ENCODE results near the gene CHRNB2. TPM values are rescaled to one million over a fixed set of nuclear protein-coding genes. Genes with fewer than 3 reads are reported as not detected.

CHRNB2 gene
- total and polyA plus RNA-seq, 4 donors = 5.8 to 24.1 (median 19.1) TPM

GRCh38 chr1:154619181-154619948, 51.8 kb downstream of the CHRNB2 start:
- H3K27me3 ChIP-seq (ENCODE audit: control insufficient read depth, insufficient read depth, low read length) = no peaks in the 10 kb centered on the region
- no peak overlapping the region for H3K4me3 ChIP-seq (ENCODE audit: low read depth, low read length)
- WGBS (ENCODE audit: insufficient coverage) = 88% methylated on average over 1 of the region's 5 CpGs
- H3K27ac ChIP-seq (ENCODE audit: low read depth, low read length) = no peak overlapping the region
- no peaks in the 10 kb centered on the region for H3K36me3 ChIP-seq (ENCODE audit: control insufficient read depth, insufficient read depth, low read length)
- H3K9me3 ChIP-seq (ENCODE audit: control insufficient read depth, insufficient read depth, low read length) = no peaks in the 10 kb centered on the region
- DNase-seq (ENCODE audit: low read depth in 4 of 6, low spot score in 6 of 6) = no peak
- no peaks in the 10 kb centered on the region for H3K4me1 ChIP-seq (ENCODE audit: control insufficient read depth, insufficient read depth, low read length)

- Histone ChIP-seq H3K27me3 (ENCODE audit: control insufficient read depth, insufficient read depth, low read length) (no peaks in the 10 kb centered on the region), H3K27ac (ENCODE audit: low read depth, low read length) (no peak overlapping the region), H3K4me1 (ENCODE audit: control insufficient read depth, insufficient read depth, low read length) (no peaks in the 10 kb centered on the region), H3K36me3 (ENCODE audit: control insufficient read depth, insufficient read depth, low read length) (no peaks in the 10 kb centered on the region), H3K9me3 (ENCODE audit: control insufficient read depth, insufficient read depth, low read length) (no peaks in the 10 kb centered on the region), H3K4me3 (ENCODE audit: low read depth, low read length) (no peak overlapping the region)
- peak in 1 of 6 donors; percentile 31 for DNase-seq (ENCODE audit: low read depth in 4 of 6, low spot score in 6 of 6)
- WGBS (ENCODE audit: insufficient coverage) = no CpG with 5 or more reads among the region's 3 CpGs
These were observed 53.2 kb downstream of the CHRNB2 start for GRCh38 chr1:154620751-154621150.

- no peaks in the 10 kb centered on the region for H3K9me3 ChIP-seq (ENCODE audit: control insufficient read depth, insufficient read depth, low read length)
- H3K27me3 ChIP-seq (ENCODE audit: control insufficient read depth, insufficient read depth, low read length) = no peaks in the 10 kb centered on the region
- 56% methylated on average over 4 of the region's 5 CpGs for WGBS (ENCODE audit: insufficient coverage)
- DNase-seq (ENCODE audit: low read depth in 4 of 6, low spot score in 6 of 6) = no peak
- no peaks in the 10 kb centered on the region for H3K36me3 ChIP-seq (ENCODE audit: control insufficient read depth, insufficient read depth, low read length)
- no peak overlapping the region for H3K27ac ChIP-seq (ENCODE audit: low read depth, low read length)
- no peak overlapping the region for H3K4me3 ChIP-seq (ENCODE audit: low read depth, low read length)
- peaks cover 9% of the 10 kb centered on the region for H3K4me1 ChIP-seq (ENCODE audit: control insufficient read depth, insufficient read depth, low read length)
These were observed 54.3 kb downstream of the CHRNB2 start for GRCh38 chr1:154621875-154622274.

GRCh38 chr1:154622503-154623039, 55.0 kb downstream of the CHRNB2 start:
- H3K27me3 ChIP-seq (ENCODE audit: control insufficient read depth, insufficient read depth, low read length) = no peaks in the 10 kb centered on the region
- no peak overlapping the region for H3K4me3 ChIP-seq (ENCODE audit: low read depth, low read length)
- no peaks in the 10 kb centered on the region for H3K36me3 ChIP-seq (ENCODE audit: control insufficient read depth, insufficient read depth, low read length)
- no peak overlapping the region for H3K27ac ChIP-seq (ENCODE audit: low read depth, low read length)
- no peak for DNase-seq (ENCODE audit: low read depth in 4 of 6, low spot score in 6 of 6)
- no peaks in the 10 kb centered on the region for H3K9me3 ChIP-seq (ENCODE audit: control insufficient read depth, insufficient read depth, low read length)
- H3K4me1 ChIP-seq (ENCODE audit: control insufficient read depth, insufficient read depth, low read length) = peaks cover 14% of the 10 kb centered on the region

- WGBS (ENCODE audit: insufficient coverage) = 90% methylated on average over 3 of the region's 3 CpGs
- Histone ChIP-seq H3K9me3 (ENCODE audit: control insufficient read depth, insufficient read depth, low read length) (no peaks in the 10 kb centered on the region), H3K27me3 (ENCODE audit: control insufficient read depth, insufficient read depth, low read length) (no peaks in the 10 kb centered on the region), H3K27ac (ENCODE audit: low read depth, low read length) (no peak overlapping the region), H3K36me3 (ENCODE audit: control insufficient read depth, insufficient read depth, low read length) (no peaks in the 10 kb centered on the region), H3K4me3 (ENCODE audit: low read depth, low read length) (no peak overlapping the region), H3K4me1 (ENCODE audit: control insufficient read depth, insufficient read depth, low read length) (peaks cover 14% of the 10 kb centered on the region)
- DNase-seq (ENCODE audit: low read depth in 4 of 6, low spot score in 6 of 6) = no peak
These were observed 55.8 kb downstream of the CHRNB2 start for GRCh38 chr1:154623358-154623757.

- H3K36me3 ChIP-seq (ENCODE audit: control insufficient read depth, insufficient read depth, low read length) = no peaks in the 10 kb centered on the region
- whole genome bisulfite sequencing (ENCODE audit: insufficient coverage) = 93% methylated on average over 6 of the region's 8 CpGs
- no peaks in the 10 kb centered on the region for H3K27me3 ChIP-seq (ENCODE audit: control insufficient read depth, insufficient read depth, low read length)
- no peak overlapping the region for H3K4me3 ChIP-seq (ENCODE audit: low read depth, low read length)
- H3K27ac ChIP-seq (ENCODE audit: low read depth, low read length) = no peak overlapping the region
- H3K9me3 ChIP-seq (ENCODE audit: control insufficient read depth, insufficient read depth, low read length) = peaks cover 4% of the 10 kb centered on the region
- peaks cover 14% of the 10 kb centered on the region for H3K4me1 ChIP-seq (ENCODE audit: control insufficient read depth, insufficient read depth, low read length)
- no peak for DNase-seq (ENCODE audit: low read depth in 4 of 6, low spot score in 6 of 6)
These were observed 57.4 kb downstream of the CHRNB2 start for GRCh38 chr1:154624746-154625643.

- Histone ChIP-seq H3K27me3 (ENCODE audit: control insufficient read depth, insufficient read depth, low read length) (no peaks in the 10 kb centered on the region), H3K4me1 (ENCODE audit: control insufficient read depth, insufficient read depth, low read length) (peaks cover 14% of the 10 kb centered on the region), H3K9me3 (ENCODE audit: control insufficient read depth, insufficient read depth, low read length) (peaks cover 4% of the 10 kb centered on the region), H3K27ac (ENCODE audit: low read depth, low read length) (peak overlapping the region; percentile 86), H3K36me3 (ENCODE audit: control insufficient read depth, insufficient read depth, low read length) (no peaks in the 10 kb centered on the region), H3K4me3 (ENCODE audit: low read depth, low read length) (peak overlapping the region; percentile 85)
- WGBS (ENCODE audit: insufficient coverage) = 6% methylated on average over 7 of the region's 10 CpGs
- DNase-seq (ENCODE audit: low read depth in 4 of 6, low spot score in 6 of 6) = peak in 2 of 6 donors; percentile 9 to 18
These were observed 59.1 kb downstream of the CHRNB2 start for GRCh38 chr1:154626456-154627256.

GRCh38 chr1:154627257-154628120, 59.9 kb downstream of the CHRNB2 start:
- peak overlapping the region; percentile 85 for H3K4me3 ChIP-seq (ENCODE audit: low read depth, low read length)
- no peaks in the 10 kb centered on the region for H3K36me3 ChIP-seq (ENCODE audit: control insufficient read depth, insufficient read depth, low read length)
- WGBS (ENCODE audit: insufficient coverage) = 0% methylated on average over 57 of the region's 70 CpGs
- peak; percentile 91 to 99 (median 96) for DNase-seq (ENCODE audit: low read depth in 4 of 6, low spot score in 6 of 6)
- H3K27ac ChIP-seq (ENCODE audit: low read depth, low read length) = peak overlapping the region; percentile 86
- peaks cover 4% of the 10 kb centered on the region for H3K9me3 ChIP-seq (ENCODE audit: control insufficient read depth, insufficient read depth, low read length)
- peaks cover 14% of the 10 kb centered on the region for H3K4me1 ChIP-seq (ENCODE audit: control insufficient read depth, insufficient read depth, low read length)
- no peaks in the 10 kb centered on the region for H3K27me3 ChIP-seq (ENCODE audit: control insufficient read depth, insufficient read depth, low read length)
